Choroid plexus epithelial cell (primary cell): Measurements from ENCODE around the gene APOL3.
"Not testable (repeated sequence)": the region's sequence is repeated elsewhere in the genome, so short reads cannot be mapped to it uniquely, and the experiment has no call there.

Experiments used
- DNase-seq: peaks from one replicate; pipeline ENCODE4 v3.0.0-alpha.2; 2010; ENCODE audit warnings: low read depth
- H3K4me3 ChIP-seq: 2 replicates; pipeline ENCODE4 v1.5.1; 2011; ENCODE audit warnings: low read depth, mild to moderate bottlenecking, control low read depth, low read length, moderate library complexity
- CTCF ChIP-seq: conservative IDR thresholded peaks from 2 replicates; pipeline ENCODE4 v1.5.1; 2011; ENCODE audit warnings: low read depth, mild to moderate bottlenecking, control low read depth, inconsistent platforms, low read length, moderate library complexity

The APOL3 gene

DNA sequence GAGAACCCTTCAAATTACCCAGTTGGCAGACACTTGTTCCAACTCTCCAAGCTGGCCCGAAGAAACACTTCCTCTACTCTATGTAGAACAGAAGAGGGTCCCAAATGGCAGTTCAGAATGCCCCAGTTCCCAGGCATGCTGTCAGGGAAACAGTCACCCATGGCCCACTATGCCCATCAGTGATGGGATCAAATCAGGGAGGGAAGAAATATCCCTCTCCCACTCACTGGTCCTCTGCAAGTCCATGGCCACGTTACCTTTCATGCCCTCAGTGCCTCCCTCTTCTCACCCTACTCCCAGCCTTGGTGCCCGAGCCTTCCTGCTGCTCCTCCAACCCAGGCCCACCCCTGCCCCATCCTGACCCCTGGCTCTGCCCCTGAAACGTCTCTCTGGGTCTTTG lies 16.6 kb downstream of the APOL3 start:
- H3K4me3 ChIP-seq, result no peak overlapping the region
- TF ChIP-seq CTCF, result no peak
- no peak for DNase-seq

GRCh38 chr22:36143066-36143815 lies 17.3 kb downstream of the APOL3 start:
- no peak for TF ChIP-seq CTCF
- no peak overlapping the region for H3K4me3 ChIP-seq
- no peak for DNase-seq

DNA sequence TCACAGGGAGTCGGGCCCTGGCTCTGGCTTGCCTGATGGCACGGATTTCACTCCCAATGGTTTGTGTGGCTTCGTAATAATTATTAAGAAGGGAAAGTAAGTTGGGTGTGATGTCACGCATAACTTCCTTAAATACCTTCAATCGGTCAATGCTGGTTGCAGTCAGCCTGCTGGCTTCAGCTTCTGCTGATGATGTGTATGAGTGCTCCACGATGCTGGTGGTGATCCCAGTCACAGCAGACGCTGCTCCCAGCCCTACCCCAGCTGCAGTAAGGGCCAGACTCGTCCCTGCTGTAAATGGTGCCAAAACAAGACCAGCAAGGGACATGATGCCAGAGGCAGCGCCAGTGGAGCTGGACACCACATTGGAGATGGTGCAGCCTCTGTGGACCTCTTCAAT lies 19.1 kb downstream of the APOL3 start:
- no peak overlapping the region for H3K4me3 ChIP-seq
- no peak for DNase-seq
- TF ChIP-seq CTCF, result no peak

- H3K4me3 ChIP-seq, DNase-seq: not testable (repeated sequence)
Measured at GRCh38 chr22:36138709-36139108, 21.8 kb downstream of the APOL3 start.

DNA sequence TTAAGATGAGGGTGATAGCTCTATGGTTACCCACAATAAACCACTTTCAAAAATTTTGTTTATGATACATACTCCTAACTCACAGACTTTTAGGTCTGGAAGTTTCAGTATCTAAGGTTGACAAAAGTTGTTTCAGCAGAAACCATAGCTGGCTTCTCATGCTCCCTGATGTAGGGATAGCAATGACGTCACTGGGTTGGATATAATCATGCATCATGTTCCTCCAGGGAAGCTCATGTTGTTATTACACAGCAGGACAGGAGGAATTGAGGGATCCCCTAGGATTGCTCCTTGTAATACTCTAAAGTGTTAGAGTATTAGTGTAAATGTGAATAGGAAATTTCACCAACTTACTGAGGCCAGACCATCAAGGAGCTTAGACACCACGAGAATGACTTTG lies 23.6 kb downstream of the APOL3 start:
- no peak for TF ChIP-seq CTCF
- no peak overlapping the region for H3K4me3 ChIP-seq
- DNase-seq, result no peak

DNA sequence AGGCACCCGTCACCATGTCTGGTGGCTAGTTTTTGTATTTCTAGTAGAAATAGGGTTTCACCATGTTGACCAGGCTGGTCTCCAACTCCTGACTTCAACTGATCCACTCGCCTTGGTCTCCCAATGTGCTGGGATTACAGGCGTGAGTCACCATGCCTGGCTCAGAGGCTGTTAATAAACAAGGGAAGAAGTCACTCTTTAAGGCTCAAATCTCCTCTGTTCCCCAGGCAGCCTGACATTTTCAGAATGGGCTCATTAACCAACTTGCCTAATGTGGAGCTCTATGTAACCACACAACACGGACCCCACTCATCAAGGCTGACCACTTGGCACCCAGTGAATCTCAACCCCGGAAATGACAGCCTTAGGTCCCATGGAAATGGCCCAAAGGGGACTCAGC lies 24.1 kb downstream of the APOL3 start:
- TF ChIP-seq CTCF, result no peak
- no peak for DNase-seq
- no peak overlapping the region for H3K4me3 ChIP-seq

DNA sequence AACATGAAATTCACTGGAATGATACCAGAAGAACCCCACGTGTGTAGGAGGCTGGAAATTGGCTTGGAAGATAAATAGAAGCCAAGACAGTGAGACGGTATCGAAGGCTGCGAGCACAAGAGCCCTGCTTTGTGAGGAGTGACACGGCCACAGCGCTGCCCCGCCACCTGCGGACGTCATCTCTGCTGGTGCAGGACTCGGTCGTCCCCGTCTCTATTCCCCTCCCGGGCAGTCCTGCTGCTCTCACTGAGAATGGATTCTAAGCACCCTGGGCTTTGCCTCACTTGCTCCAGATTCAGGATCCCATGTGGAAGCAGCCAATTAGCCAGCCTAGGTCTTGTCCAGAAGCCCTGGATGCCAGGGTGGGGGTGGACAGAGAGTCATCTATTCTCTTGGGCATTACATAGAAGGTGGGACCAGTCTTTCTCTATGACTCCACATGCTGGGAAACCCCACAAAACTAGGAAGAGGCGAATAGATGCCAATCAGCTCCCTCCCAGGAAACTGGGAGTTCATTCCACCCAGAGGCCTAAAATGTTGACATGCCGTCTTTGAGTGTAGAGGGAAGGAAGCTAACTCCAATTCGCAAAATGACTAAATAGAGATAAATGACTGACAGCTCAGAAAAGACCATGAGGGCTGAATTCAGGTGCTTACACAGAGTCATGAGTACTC lies 25.1 kb downstream of the APOL3 start:
- no peak for TF ChIP-seq CTCF
- DNase-seq, result no peak
- H3K4me3 ChIP-seq, result no peak overlapping the region
